CD4-positive, alpha-beta T cell treated with Interleukin-4 for 4 hours (primary cell): Measurements from ENCODE around the gene MMP8.

ENCODE experiments used
- DNase-seq: peaks from one replicate; pipeline ENCODE4 v3.0.0-alpha.2; 2020

The MMP8 gene

GRCh38 chr11:102719620-102720277 is 5.0 kb downstream of the MMP8 start:
- no peak for DNase-seq

- DNase-seq = no peak
Measured at GRCh38 chr11:102717280-102717679, 7.5 kb downstream of the MMP8 start.

GRCh38 chr11:102716527-102716926 is 8.2 kb downstream of the MMP8 start:
- DNase-seq = no peak

GRCh38 chr11:102712137-102712536 is 12.6 kb downstream of the MMP8 start:
- no peak for DNase-seq

- DNase-seq = no peak
Measured at GRCh38 chr11:102709201-102709945, 15.4 kb downstream of the MMP8 start.

GRCh38 chr11:102708654-102709053 is 16.1 kb downstream of the MMP8 start:
- DNase-seq = no peak

- DNase-seq = no peak
Measured at GRCh38 chr11:102705626-102706025, 19.1 kb downstream of the MMP8 start, which contains the start of gene MMP27. TSS of gene MMP27 (minus strand) at chr11:102705769. CDS start at chr11:102705714, 55 bp downstream.

- DNase-seq = no peak
Measured at GRCh38 chr11:102704841-102705240, 19.9 kb downstream of the MMP8 start.

GRCh38 chr11:102703826-102704493 is 20.8 kb downstream of the MMP8 start:
- no peak for DNase-seq

- DNase-seq = no peak
Measured at GRCh38 chr11:102695201-102695600, 29.6 kb downstream of the MMP8 start.

- DNase-seq = no peak
Measured at GRCh38 chr11:102685754-102686153, 39.0 kb downstream of the MMP8 start.

- DNase-seq = no peak
Measured at GRCh38 chr11:102685338-102685737, 39.4 kb downstream of the MMP8 start.

- DNase-seq = no peak
Measured at GRCh38 chr11:102683277-102683676, 41.5 kb downstream of the MMP8 start.

- DNase-seq = no peak
Measured at GRCh38 chr11:102680945-102681344, 43.8 kb downstream of the MMP8 start.

- DNase-seq = no peak
Measured at GRCh38 chr11:102678022-102678421, 46.7 kb downstream of the MMP8 start.

- no peak for DNase-seq
Measured at GRCh38 chr11:102676084-102676483, 48.7 kb downstream of the MMP8 start.

GRCh38 chr11:102669664-102670063 is 55.1 kb downstream of the MMP8 start:
- no peak for DNase-seq

- DNase-seq = peak; percentile 31
Measured at GRCh38 chr11:102666331-102666957, 58.3 kb downstream of the MMP8 start.

- no peak for DNase-seq
Measured at GRCh38 chr11:102664001-102664752, 60.6 kb downstream of the MMP8 start.

- DNase-seq = no peak
Measured at GRCh38 chr11:102662607-102663006, 62.1 kb downstream of the MMP8 start.
